Testis (tissue), 2 donors: ENCODE data around the gene RIIAD1.

Experiments used
- CTCF ChIP-seq, 3 experiments: fragments of 450-650 bp in 2 of 3; fragments of 200-600 bp in 1 of 3; sonication (generic) in 1 of 3; IDR thresholded peaks; one replicate each; pipeline ENCODE4 v1.5.1; 2016 to 2019; ENCODE audit warnings: antibody characterized with exemption in 3 of 3, mild to moderate bottlenecking in 2 of 3, moderate library complexity in 1 of 3
- POLR2A ChIP-seq: fragments of 450-650 bp; IDR thresholded peaks from one replicate; pipeline ENCODE4 v1.6.1; 2017; ENCODE audit warnings: antibody characterized with exemption, mild to moderate bottlenecking, moderate library complexity

GRCh38 chr1:151684128-151684527, 37.2 kb upstream of the RIIAD1 start:
- TF ChIP-seq CTCF (IDR thresholded peaks at IDR 0.05) (no peak), POLR2A (no peak)
